Measurements from ENCODE around the gene TEDDM1.

TEDDM1 gene

GRCh38 chr1:182392050-182393028 is 8.1 kb downstream of the TEDDM1 start:
- no peak; the same call in 1 of the 2 replicates for TF ChIP-seq ZFX (IDR thresholded peaks at IDR 0.05)
- TF ChIP-seq, protein P1, sequence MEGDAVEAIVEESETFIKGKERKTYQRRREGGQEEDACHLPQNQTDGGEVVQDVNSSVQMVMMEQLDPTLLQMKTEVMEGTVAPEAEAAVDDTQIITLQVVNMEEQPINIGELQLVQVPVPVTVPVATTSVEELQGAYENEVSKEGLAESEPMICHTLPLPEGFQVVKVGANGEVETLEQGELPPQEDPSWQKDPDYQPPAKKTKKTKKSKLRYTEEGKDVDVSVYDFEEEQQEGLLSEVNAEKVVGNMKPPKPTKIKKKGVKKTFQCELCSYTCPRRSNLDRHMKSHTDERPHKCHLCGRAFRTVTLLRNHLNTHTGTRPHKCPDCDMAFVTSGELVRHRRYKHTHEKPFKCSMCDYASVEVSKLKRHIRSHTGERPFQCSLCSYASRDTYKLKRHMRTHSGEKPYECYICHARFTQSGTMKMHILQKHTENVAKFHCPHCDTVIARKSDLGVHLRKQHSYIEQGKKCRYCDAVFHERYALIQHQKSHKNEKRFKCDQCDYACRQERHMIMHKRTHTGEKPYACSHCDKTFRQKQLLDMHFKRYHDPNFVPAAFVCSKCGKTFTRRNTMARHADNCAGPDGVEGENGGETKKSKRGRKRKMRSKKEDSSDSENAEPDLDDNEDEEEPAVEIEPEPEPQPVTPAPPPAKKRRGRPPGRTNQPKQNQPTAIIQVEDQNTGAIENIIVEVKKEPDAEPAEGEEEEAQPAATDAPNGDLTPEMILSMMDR (conservative IDR thresholded peaks at IDR 0.05) = no peak
- H3K27ac ChIP-seq = peak overlapping the region; percentile 88

- TF ChIP-seq ZFX (IDR thresholded peaks at IDR 0.05) = peak; percentile 93
- TF ChIP-seq, protein P1 (conservative IDR thresholded peaks at IDR 0.05) = no peak; the same call in 1 of the 2 replicates
- H3K27ac ChIP-seq = peak within 1 kb of the TSS; percentile 88
These were observed 9.0 kb downstream of the TEDDM1 start, which contains the start of gene GLUL for GRCh38 chr1:182391362-182392049. Gene GLUL, minus strand, starts transcription at chr1:182391790. Its CDS starts 3,053 bp downstream, at chr1:182388737.

- H3K27ac ChIP-seq = peak overlapping the region; percentile 88
- TF ChIP-seq, protein P1 (conservative IDR thresholded peaks at IDR 0.05) = no peak; the same call in 1 of the 2 replicates
- TF ChIP-seq ZFX (IDR thresholded peaks at IDR 0.05) = no peak
These were observed 9.5 kb downstream of the TEDDM1 start for GRCh38 chr1:182391028-182391361.

DNA sequence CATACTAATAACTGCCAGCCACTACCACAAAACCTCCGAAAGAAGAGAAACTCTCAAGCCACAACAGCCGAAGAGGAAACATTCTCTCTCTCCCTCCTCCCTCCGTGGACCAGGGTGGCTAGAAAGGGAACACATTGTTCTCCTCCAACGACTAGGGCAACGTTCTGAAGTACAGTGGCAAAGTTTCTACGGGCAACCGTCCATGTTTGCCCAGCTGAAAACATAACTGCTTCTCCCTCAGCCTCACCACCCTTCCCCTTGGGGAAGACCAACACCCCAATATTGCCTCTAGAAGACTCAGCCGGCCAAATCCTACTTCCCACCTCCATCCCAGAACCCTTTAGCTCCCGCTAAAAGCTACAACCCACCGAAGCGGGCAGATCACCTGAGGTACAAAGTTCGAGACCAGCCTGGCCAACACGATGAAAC is 10.8 kb downstream of the TEDDM1 start:
- peak overlapping the region; percentile 88 for H3K27ac ChIP-seq
- TF ChIP-seq, protein P1 (conservative IDR thresholded peaks at IDR 0.05) = no peak
- TF ChIP-seq ZFX (IDR thresholded peaks at IDR 0.05) = no peak

DNA sequence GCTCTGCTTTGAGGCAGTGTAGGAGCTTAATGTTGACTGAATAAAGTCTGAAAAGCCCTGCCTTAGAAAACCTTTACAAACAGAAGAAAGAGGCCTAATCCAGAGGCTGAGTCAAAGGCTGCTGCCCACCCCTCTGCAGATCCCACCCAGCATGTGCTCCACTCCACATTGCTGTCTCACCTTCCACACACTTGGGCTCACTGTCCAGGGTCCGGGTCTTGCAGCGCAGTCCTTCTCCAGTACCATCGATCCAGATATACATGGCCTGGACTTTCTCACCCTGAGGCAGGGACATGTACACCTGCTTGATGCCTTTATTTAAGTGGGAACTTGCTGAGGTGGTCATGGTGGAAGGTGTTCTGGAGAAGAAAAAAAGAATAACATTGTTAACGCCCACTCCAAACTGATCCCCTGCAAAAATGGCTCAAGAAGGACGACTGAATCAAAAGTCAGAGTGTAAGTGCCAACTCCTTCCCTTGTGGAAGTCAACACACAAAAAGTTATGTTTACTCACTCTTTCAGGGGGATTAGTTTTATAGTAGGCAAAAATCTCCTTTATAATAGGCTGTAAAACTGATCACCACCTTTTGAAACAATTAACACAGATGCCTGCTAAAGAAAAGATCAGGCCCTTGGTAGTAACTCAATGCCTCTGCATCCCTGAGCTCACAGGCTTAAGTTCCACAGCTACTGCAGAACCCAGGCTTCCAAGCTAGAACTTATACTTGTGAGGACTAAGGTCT is 11.9 kb downstream of the TEDDM1 start:
- H3K27ac ChIP-seq = no peak overlapping the region
- TF ChIP-seq, protein P1 (conservative IDR thresholded peaks at IDR 0.05) = no peak
- TF ChIP-seq ZFX (IDR thresholded peaks at IDR 0.05) = no peak

DNA sequence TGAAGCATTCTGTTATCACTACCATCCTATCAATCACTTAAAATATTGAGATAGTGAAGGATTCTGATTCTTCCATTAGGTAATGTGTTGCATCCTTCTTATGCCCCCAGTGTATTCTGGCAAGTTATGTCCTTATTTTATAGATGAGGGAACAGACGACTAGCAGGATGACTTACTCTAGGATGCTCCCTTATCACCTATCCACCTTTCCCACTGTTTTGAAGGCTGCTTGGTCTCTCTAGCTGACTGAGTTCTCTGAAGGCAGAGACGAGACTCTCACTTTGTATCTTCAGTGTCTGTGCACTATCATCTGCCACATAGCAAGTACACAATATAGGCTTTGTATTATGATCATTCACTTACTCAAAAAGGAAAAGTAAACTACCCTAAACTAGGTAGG is 12.9 kb downstream of the TEDDM1 start:
- TF ChIP-seq, protein P1 (conservative IDR thresholded peaks at IDR 0.05) = no peak
- TF ChIP-seq ZFX (IDR thresholded peaks at IDR 0.05) = no peak
- no peak overlapping the region for H3K27ac ChIP-seq

Measured in C4-2B (cell line).